SU-DHL-6 (cell line): ENCODE results near the gene CRYGS.

Experiments used
- CTCF ChIP-seq: fragments of 200-600 bp; sonication (generic); IDR thresholded peaks from one replicate; pipeline ENCODE4 v1.5.1; 2017; ENCODE audit warnings: antibody characterized with exemption, mild to moderate bottlenecking, low read length, moderate library complexity; ENCODE audit not compliant: insufficient read depth, poor library complexity, severe bottlenecking
- EZH2phosphoT487 ChIP-seq: fragments of 200-600 bp; sonication (generic), shearing (Covaris generic); conservative IDR thresholded peaks from 2 replicates; pipeline ENCODE4 v1.6.1; 2018; ENCODE audit warnings: mild to moderate bottlenecking, antibody characterized with exemption, low read length, moderate library complexity, mixed read lengths

- TF ChIP-seq CTCF: no peak
- TF ChIP-seq EZH2phosphoT487: no peak
Observed at GRCh38 chr3:186582541-186582940, 38.4 kb upstream of the CRYGS start.
